H9 (cell line): ENCODE measurements around the gene FAM3A. TPM values are rescaled to one million over a fixed set of nuclear protein-coding genes. Genes with fewer than 3 reads are reported as not detected.

Experiments
- DNase-seq: peaks from one replicate; pipeline ENCODE4 v3.0.0-alpha.2; 2017
- H2AFZ ChIP-seq: one replicate; pipeline ENCODE4 v1.6.1; 2013; ENCODE audit warnings: mild to moderate bottlenecking, low read length, control low read depth, moderate library complexity
- H2AK5ac ChIP-seq: 2 replicates; pipeline ENCODE4 v1.6.1; 2013; ENCODE audit warnings: low read length, control low read depth, mixed read lengths; ENCODE audit not compliant: insufficient read length
- H2BK120ac ChIP-seq: one replicate; pipeline ENCODE4 v1.6.1; 2013; ENCODE audit warnings: low read depth, mild to moderate bottlenecking, low read length, control low read depth, inconsistent platforms; ENCODE audit not compliant: poor library complexity, severe bottlenecking
- H2BK12ac ChIP-seq: 2 replicates; pipeline ENCODE4 v1.6.1; 2013; ENCODE audit warnings: low read length, control low read depth, mixed read lengths, low read depth; ENCODE audit not compliant: insufficient read length
- H2BK15ac ChIP-seq: 2 replicates; pipeline ENCODE4 v1.6.1; 2013; ENCODE audit warnings: low read depth, low read length, control low read depth
- H2BK20ac ChIP-seq: one replicate; pipeline ENCODE4 v1.6.1; 2013; ENCODE audit warnings: low read depth, mild to moderate bottlenecking, low read length, control low read depth, inconsistent platforms; ENCODE audit not compliant: poor library complexity, severe bottlenecking
- H2BK5ac ChIP-seq: 2 replicates; pipeline ENCODE4 v1.6.1; 2013; ENCODE audit warnings: low read length, control low read depth, mixed read lengths; ENCODE audit not compliant: insufficient read length
- H3K14ac ChIP-seq: 2 replicates; pipeline ENCODE4 v1.6.1; 2013; ENCODE audit warnings: low read length, control low read depth; ENCODE audit not compliant: insufficient read depth
- H3K18ac ChIP-seq: 2 replicates; pipeline ENCODE4 v1.6.1; 2013; ENCODE audit warnings: low read depth, mild to moderate bottlenecking, mixed read lengths, low read length, control low read depth; ENCODE audit not compliant: insufficient read length
- H3K23ac ChIP-seq: 2 replicates; pipeline ENCODE4 v1.6.1; 2013; ENCODE audit warnings: low read length, control low read depth, mixed read lengths, low read depth; ENCODE audit not compliant: insufficient read length
- H3K23me2 ChIP-seq: 2 replicates; pipeline ENCODE4 v1.6.1; 2013; ENCODE audit warnings: low read depth, mild to moderate bottlenecking, mixed read lengths, low read length, control low read depth; ENCODE audit not compliant: insufficient read length, poor library complexity, severe bottlenecking
- H3K27ac ChIP-seq: 2 replicates; pipeline ENCODE4 v1.5.1; 2013; ENCODE audit warnings: low read length, control low read depth, mixed read lengths, low read depth; ENCODE audit not compliant: insufficient read length
- H3K27me3 ChIP-seq: 2 replicates; pipeline ENCODE4 v1.6.1; 2013; ENCODE audit warnings: low read length, control low read depth, inconsistent platforms; ENCODE audit not compliant: insufficient read depth
- H3K4ac ChIP-seq: 2 replicates; pipeline ENCODE4 v1.6.1; 2013; ENCODE audit warnings: low read depth, mild to moderate bottlenecking, control low read depth, inconsistent platforms, low read length, moderate library complexity
- H3K4me1 ChIP-seq: 2 replicates; pipeline ENCODE4 v1.6.1; 2013; ENCODE audit warnings: low read length, control low read depth, inconsistent platforms; ENCODE audit not compliant: insufficient read depth
- H3K4me2 ChIP-seq: 2 replicates; pipeline ENCODE4 v1.6.1; 2013; ENCODE audit warnings: low read length, control low read depth, mixed read lengths; ENCODE audit not compliant: insufficient read length, insufficient read depth
- H3K56ac ChIP-seq: 2 replicates; pipeline ENCODE4 v1.6.1; 2013; ENCODE audit warnings: low read depth, mild to moderate bottlenecking, mixed read lengths, low read length, control low read depth; ENCODE audit not compliant: insufficient read length
- H3K79me1 ChIP-seq: 2 replicates; pipeline ENCODE4 v1.6.1; 2013; ENCODE audit warnings: low read depth, mild to moderate bottlenecking, moderate library complexity, low read length, control low read depth, inconsistent platforms; ENCODE audit not compliant: insufficient read depth, poor library complexity, severe bottlenecking
- H3K79me2 ChIP-seq: 2 replicates; pipeline ENCODE4 v1.6.1; 2013; ENCODE audit warnings: low read length, control low read depth, inconsistent platforms; ENCODE audit not compliant: insufficient read depth
- H3K9ac ChIP-seq: 2 replicates; pipeline ENCODE4 v1.6.1; 2013; ENCODE audit warnings: low read length, control low read depth, mixed read lengths; ENCODE audit not compliant: insufficient read length; ENCODE audit errors: extremely low read depth
- H3K9me3 ChIP-seq: one replicate; pipeline ENCODE4 v1.6.1; 2013; ENCODE audit warnings: low read depth, low read length, inconsistent platforms; ENCODE audit not compliant: control insufficient read depth
- H3T11ph ChIP-seq: one replicate; pipeline ENCODE4 v1.6.1; 2013; ENCODE audit warnings: mild to moderate bottlenecking, low read length, control low read depth, inconsistent platforms
- H4K20me1 ChIP-seq: one replicate; pipeline ENCODE4 v1.6.1; 2013; ENCODE audit not compliant: control insufficient read depth, insufficient read length, insufficient read depth
- H4K5ac ChIP-seq: 2 replicates; pipeline ENCODE4 v1.6.1; 2013; ENCODE audit warnings: low read depth, mild to moderate bottlenecking, mixed read lengths, low read length, control low read depth; ENCODE audit not compliant: insufficient read length
- H4K8ac ChIP-seq: replicated peaks from 2 replicates; pipeline ENCODE4 v1.6.1; 2013; ENCODE audit warnings: low read length, control low read depth, mixed read lengths, low read depth; ENCODE audit not compliant: insufficient read length
- H4K91ac ChIP-seq: 2 replicates; pipeline ENCODE4 v1.6.1; 2013; ENCODE audit warnings: low read depth, mild to moderate bottlenecking, moderate library complexity, mixed read lengths, low read length, control low read depth; ENCODE audit not compliant: insufficient read length
- H3K27ac Mint-ChIP-seq, 3 experiments: 2 replicates in 2 of 3; 3 replicates in 1 of 3; pipeline ENCODE4 v1.8.0; 2020 to 2021; ENCODE audit warnings: mixed read lengths in 3 of 3, mild to moderate bottlenecking in 1 of 3, moderate library complexity in 1 of 3
- H3K27me3 Mint-ChIP-seq: 2 replicates; pipeline ENCODE4 v1.8.0; 2021; ENCODE audit warnings: low read depth, mild to moderate bottlenecking, moderate library complexity, mixed read lengths
- H3K36me3 Mint-ChIP-seq, 3 experiments: 2 replicates in 2 of 3; 3 replicates in 1 of 3; pipeline ENCODE4 v1.8.0; 2020 to 2021; ENCODE audit warnings: low read depth in 3 of 3, mixed read lengths in 3 of 3; ENCODE audit not compliant: insufficient read depth in 1 of 3
- H3K4me1 Mint-ChIP-seq, 2 experiments: 2 replicates each; pipeline ENCODE4 v1.8.0; 2020; ENCODE audit warnings: mixed read lengths in 2 of 2
- H3K4me3 Mint-ChIP-seq, 2 experiments: 2 replicates in 1 of 2; 3 replicates in 1 of 2; pipeline ENCODE4 v1.8.0; 2020 to 2021; ENCODE audit warnings: mild to moderate bottlenecking in 2 of 2, mixed read lengths in 2 of 2, moderate library complexity in 1 of 2
- H3K9me3 Mint-ChIP-seq, 2 experiments: 2 replicates in 1 of 2; 3 replicates in 1 of 2; pipeline ENCODE4 v1.8.0; 2020; ENCODE audit warnings: mild to moderate bottlenecking in 2 of 2, mixed read lengths in 2 of 2, moderate library complexity in 1 of 2
- CTCF ChIP-seq: fragments of 200-600 bp; sonication (generic); conservative IDR thresholded peaks from 3 replicates; pipeline ENCODE4 v1.8.0; 2021; ENCODE audit warnings: antibody characterized with exemption, mild to moderate bottlenecking
- WGBS: extraction: QIAGEN DNeasy Blood & Tissue Kit; methylation state at CpG from one replicate; pipeline ENCODE4 v1.1.7; 2013; ENCODE audit warnings: missing lambda C conversion rate, low lambda C conversion rate, mixed read lengths; ENCODE audit not compliant: insufficient read length; ENCODE audit errors: extremely low coverage; 5-methylcytosine and 5-hydroxymethylcytosine counted together
- total RNA-seq: library from RNA; stranded (reverse); gene quantifications from 2 replicates; pipeline ENCODE4 v1.2.1, GENCODE V29; 2021

FAM3A gene
- total RNA-seq, 1 experiment from 2014 or later, result 22.8 TPM

- no peak overlapping the region for H2BK15ac ChIP-seq
- H3K23me2 ChIP-seq, result no peaks in the 10 kb centered on the region
- no peak overlapping the region for H3K4ac ChIP-seq
- no peak overlapping the region for H3K9ac ChIP-seq
- H3K79me2 ChIP-seq, result no peaks in the 10 kb centered on the region
- Mint-ChIP-seq H3K4me1 (no peaks in the 10 kb centered on the region), H3K4me3 (no peak overlapping the region), H3K36me3 (peaks cover 18 to 53% (median 47%) of the 10 kb centered on the region in 3 experiments), H3K27me3 (no peaks in the 10 kb centered on the region; the same call in 1 of the 2 replicates), H3K9me3 (peaks cover 50 to 82% of the 10 kb centered on the region in 2 experiments), H3K27ac (no peak overlapping the region)
- H4K20me1 ChIP-seq, result no peaks in the 10 kb centered on the region
- H3K56ac ChIP-seq, result no peak overlapping the region
- H3K9me3 ChIP-seq, result peaks cover 29% of the 10 kb centered on the region
- H3K14ac ChIP-seq, result no peak overlapping the region
- H2AK5ac ChIP-seq, result no peak overlapping the region
- H3K18ac ChIP-seq, result no peak overlapping the region
- no peak overlapping the region for H2AFZ ChIP-seq
- no peak overlapping the region for H3T11ph ChIP-seq
- no peak overlapping the region for H4K91ac ChIP-seq
- WGBS, result no CpG with 5 or more reads among the region's 15 CpGs
- no peak overlapping the region for H4K5ac ChIP-seq
- H3K23ac ChIP-seq, result no peak overlapping the region
- no peak for TF ChIP-seq CTCF
- no peak overlapping the region for H3K27ac ChIP-seq
- H2BK120ac ChIP-seq, result no peak overlapping the region
- no peak overlapping the region for H3K4me2 ChIP-seq
- no peak overlapping the region for H2BK5ac ChIP-seq
- H3K79me1 ChIP-seq, result no peaks in the 10 kb centered on the region
- H3K4me1 ChIP-seq, result no peaks in the 10 kb centered on the region
- H2BK20ac ChIP-seq, result no peak overlapping the region
- no peak for DNase-seq
- no peak overlapping the region for H4K8ac ChIP-seq
- no peaks in the 10 kb centered on the region for H3K27me3 ChIP-seq
- H2BK12ac ChIP-seq, result no peak overlapping the region
Measured at GRCh38 chrX:154466907-154467306, 49.1 kb downstream of the FAM3A start.
